Measurements from ENCODE around the gene TMEM97. TPM values are rescaled to one million over a fixed set of nuclear protein-coding genes. Genes with fewer than 3 reads are reported as not detected.

TMEM97 gene
- total and polyA plus RNA-seq, 5 experiments from 2014 or later: 5.9 to 10.1 (median 7.1) TPM

- Mint-ChIP-seq H3K9me3 (no peaks in the 10 kb centered on the region), H3K4me3 (peak overlapping the region; percentile 86 to 99 (median 96)), H3K36me3 (peaks cover 0 to 4% (median 3%) of the 10 kb centered on the region in 3 donors), H3K4me1 (peaks cover 12 to 25% (median 23%) of the 10 kb centered on the region in 4 donors), H3K27me3 (no peaks in the 10 kb centered on the region), H3K27ac (peak overlapping the region; percentile 85 to 98 (median 94))
- DNase-seq: no peak
- POLR2A ChIA-PET: interaction anchor here (3.0 to 4.9 kb wide), 2 partner anchors 13 to 35 kb away, joined by 12 to 29 read pairs; partner anchors contain the start of genes IFT20, POLDIP2 and TNFAIP1
- ATAC-seq: no peak
These were observed 51.7 kb downstream of the TMEM97 start for GRCh38 chr17:28370744-28371103.

DNA sequence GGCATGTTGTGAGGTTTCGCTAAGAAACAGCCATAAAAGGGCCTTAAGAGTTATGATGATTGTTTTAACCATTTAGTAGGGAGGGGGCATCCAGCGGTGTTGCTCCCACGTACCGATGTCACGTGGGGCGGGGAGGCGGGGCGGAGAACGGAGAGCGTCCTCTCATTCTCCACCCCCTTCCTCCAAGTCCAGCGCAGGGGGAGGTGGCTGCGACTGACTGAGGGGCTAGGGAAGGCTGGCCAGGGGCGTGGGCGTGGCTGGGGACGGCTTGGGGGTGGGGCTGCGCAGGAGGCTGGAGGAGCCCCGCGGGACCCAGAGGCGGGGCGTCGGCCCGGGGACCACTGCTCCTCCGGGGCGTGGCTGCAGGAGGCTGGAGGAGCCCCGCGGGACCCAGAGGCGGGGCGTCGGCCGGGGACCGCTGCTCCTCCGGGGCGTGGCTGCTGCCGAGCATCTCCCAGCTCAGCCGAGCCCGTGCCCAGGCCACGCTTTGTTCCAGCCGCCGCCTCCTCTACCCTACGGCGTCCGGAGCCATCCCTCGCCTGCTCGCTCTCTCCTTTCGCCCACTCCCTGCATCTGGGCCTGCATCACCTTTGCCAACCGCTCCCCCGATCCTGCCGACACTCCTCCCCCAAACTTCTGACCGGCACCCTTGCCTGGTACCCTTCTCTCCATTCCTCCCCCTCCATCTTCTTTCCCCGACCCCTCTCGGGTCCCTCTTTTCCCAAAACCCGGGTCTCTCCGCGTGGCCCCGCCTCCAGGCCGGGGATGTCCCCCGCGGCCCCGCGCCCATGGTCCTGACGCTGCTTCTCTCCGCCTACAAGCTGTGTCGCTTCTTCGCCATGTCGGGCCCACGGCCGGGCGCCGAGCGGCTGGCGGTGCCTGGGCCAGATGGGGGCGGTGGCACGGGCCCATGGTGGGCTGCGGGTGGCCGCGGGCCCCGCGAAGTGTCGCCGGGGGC, 52.5 kb downstream of the TMEM97 start, which contains the start of gene SARM1:
SARM1 (plus strand) TSS at position 450 of the 958 bp plus-strand sequence; CDS start at position 789, 339 bp downstream.
- Mint-ChIP-seq H3K4me1 (peaks cover 12 to 25% (median 23%) of the 10 kb centered on the region in 4 donors), H3K9me3 (no peaks in the 10 kb centered on the region)

DNA sequence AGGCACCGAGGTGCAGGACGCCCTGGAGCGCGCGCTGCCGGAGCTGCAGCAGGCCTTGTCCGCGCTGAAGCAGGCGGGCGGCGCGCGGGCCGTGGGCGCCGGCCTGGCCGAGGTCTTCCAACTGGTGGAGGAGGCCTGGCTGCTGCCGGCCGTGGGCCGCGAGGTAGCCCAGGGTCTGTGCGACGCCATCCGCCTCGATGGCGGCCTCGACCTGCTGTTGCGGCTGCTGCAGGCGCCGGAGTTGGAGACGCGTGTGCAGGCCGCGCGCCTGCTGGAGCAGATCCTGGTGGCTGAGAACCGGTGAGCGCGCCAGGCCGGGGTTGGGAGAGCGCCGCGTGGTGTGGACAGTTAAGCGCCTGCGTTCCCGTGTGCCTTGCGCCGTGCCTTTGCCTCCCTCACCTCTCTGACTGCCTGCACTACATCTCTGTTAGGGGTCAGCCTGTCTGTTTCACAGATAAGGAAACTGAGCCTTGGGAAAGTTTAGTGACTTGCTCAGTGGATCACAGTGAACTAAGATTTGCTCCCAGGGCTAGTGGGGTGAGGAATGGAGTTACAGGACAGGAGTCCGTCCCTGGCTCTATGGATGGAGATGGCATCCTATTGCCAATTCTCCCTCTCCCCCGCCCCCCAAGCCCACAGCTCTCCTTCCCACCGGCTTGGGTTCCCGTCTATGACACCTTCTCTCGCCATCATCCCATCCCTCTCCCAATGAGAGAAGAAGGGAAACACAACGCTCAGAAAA, 53.4 kb downstream of the TMEM97 start:
- peak overlapping the region in 9 of 10 donors; percentile 50 to 94 (median 73) for H3K27ac Mint-ChIP-seq
- peaks cover 12 to 25% (median 23%) of the 10 kb centered on the region in 4 donors for H3K4me1 Mint-ChIP-seq
- DNase-seq (peak in 1 of 10 donors; percentile 54), ATAC-seq (peak; percentile 3 to 5)
- no peaks in the 10 kb centered on the region for H3K27me3 Mint-ChIP-seq
- peaks cover 0 to 4% (median 3%) of the 10 kb centered on the region in 3 donors for H3K36me3 Mint-ChIP-seq
- POLR2A ChIA-PET: interaction anchor here (0.6 to 4.9 kb wide), 7 partner anchors 12 to 355 kb away, joined by 3 to 29 read pairs (median 12); partner anchors contain the start of genes IFT20, POLDIP2 and TNFAIP1
- H3K4me3 Mint-ChIP-seq: peak overlapping the region; percentile 68 to 99 (median 78)
- H3K9me3 Mint-ChIP-seq: no peaks in the 10 kb centered on the region

More for the DNA sequence above, 52.5 kb downstream of the TMEM97 start, which contains the start of gene SARM1:
- DNase-seq (peak; percentile 64 to 89 (median 76)), ATAC-seq (peak; percentile 84 to 85)
- Mint-ChIP-seq H3K27ac (peak within 1 kb of the TSS; percentile 87 to 98 (median 96)), H3K27me3 (no peaks in the 10 kb centered on the region), H3K36me3 (peaks cover 0 to 4% (median 3%) of the 10 kb centered on the region in 3 donors), H3K4me3 (peak within 1 kb of the TSS; percentile 86 to 99 (median 96))
- POLR2A ChIA-PET: interaction anchor here (0.6 to 4.9 kb wide), 6 partner anchors 13 to 1975 kb away, joined by 3 to 29 read pairs (median 8); partner anchors contain the start of genes IFT20, POLDIP2 and TNFAIP1

GRCh38 chr17:28372945-28373274, 53.9 kb downstream of the TMEM97 start:
- peak in 1 of 10 donors; percentile 34 for DNase-seq
- Mint-ChIP-seq H3K36me3 (peaks cover 0 to 4% (median 3%) of the 10 kb centered on the region in 3 donors), H3K4me3 (peak overlapping the region; percentile 68 to 86 (median 74)), H3K27me3 (no peaks in the 10 kb centered on the region), H3K4me1 (peaks cover 12 to 25% (median 23%) of the 10 kb centered on the region in 4 donors), H3K27ac (peak overlapping the region in 7 of 10 donors; percentile 34 to 94 (median 62)), H3K9me3 (no peaks in the 10 kb centered on the region)
- ATAC-seq: no peak
- POLR2A ChIA-PET: interaction anchor here (0.6 to 4.9 kb wide), 5 partner anchors 11 to 67 kb away, joined by 4 to 29 read pairs (median 14); partner anchors contain the start of genes IFT20, POLDIP2 and TNFAIP1

Small RNA genes within 50 kb of the gene (microRNA-seq; reads per million reads assigned to microRNA genes)
- 1.7 reads per million for gene MIR4723 (ENCODE audit: borderline microRNAs expressed)

Other genes starting within 250 kb of the TMEM97 start
- gene IFT20, start 16.3 kb downstream of the TMEM97 start, total RNA-seq: 10 to 100 TPM; 32.0 to 38.0 TPM
- 10 to 100 TPM; 44.1 to 56.6 (median 54.0) TPM for gene IFT20, start 16.3 kb downstream of the TMEM97 start, polyA plus RNA-seq
- 10 to 100 TPM; 20.6 to 23.7 TPM for gene TNFAIP1, start 16.6 kb downstream of the TMEM97 start, total RNA-seq
- gene TNFAIP1, start 16.6 kb downstream of the TMEM97 start, polyA plus RNA-seq: 1 to 10 TPM; 5.6 to 9.4 (median 7.1) TPM
- 10 to 100 TPM; 35.4 to 37.5 TPM for gene POLDIP2, start 38.3 kb downstream of the TMEM97 start, total RNA-seq
- gene POLDIP2, start 38.3 kb downstream of the TMEM97 start, polyA plus RNA-seq: 10 to 100 TPM; 81.3 to 90.3 (median 85.6) TPM
- not detected for gene SEBOX, start 46.0 kb downstream of the TMEM97 start, total RNA-seq
- gene SEBOX, start 46.0 kb downstream of the TMEM97 start, polyA plus RNA-seq: not detected
- under 1 TPM in 1 of 2 experiments, not detected in 1; 0.26 TPM for gene VTN, start 51.1 kb downstream of the TMEM97 start, total RNA-seq
- gene VTN, start 51.1 kb downstream of the TMEM97 start, polyA plus RNA-seq: not detected
- gene SARM1, start 52.5 kb downstream of the TMEM97 start, total RNA-seq: 10 to 100 TPM; 31.9 to 33.2 TPM
- gene SARM1, start 52.5 kb downstream of the TMEM97 start, polyA plus RNA-seq: 1 to 10 TPM; 5.3 to 8.4 (median 7.0) TPM
- gene SLC46A1, start 87.0 kb downstream of the TMEM97 start, total RNA-seq: 1 to 10 TPM; 3.2 to 3.8 TPM
- gene SLC46A1, start 87.0 kb downstream of the TMEM97 start, polyA plus RNA-seq: 1 to 10 TPM; 1.0 to 2.7 (median 1.9) TPM
- gene SLC13A2, start 154.4 kb downstream of the TMEM97 start, total RNA-seq: not detected
- gene SLC13A2, start 154.4 kb downstream of the TMEM97 start, polyA plus RNA-seq: not detected
- gene FOXN1, start 187.1 kb downstream of the TMEM97 start, total RNA-seq: not detected
- gene FOXN1, start 187.1 kb downstream of the TMEM97 start, polyA plus RNA-seq: not detected
- 10 to 100 TPM; 36.6 to 43.8 TPM for gene UNC119, start 233.4 kb downstream of the TMEM97 start, total RNA-seq
- gene UNC119, start 233.4 kb downstream of the TMEM97 start, polyA plus RNA-seq: 10 to 100 TPM; 18.4 to 27.1 (median 26.6) TPM